HCT116 (cell line): ENCODE measurements around the gene DOCK2.

ENCODE experiments used
- POLR2A ChIP-seq: IDR thresholded peaks from 2 replicates; pipeline ENCODE4 v1.7.0; 2011; ENCODE audit warnings: borderline replicate concordance; ENCODE audit not compliant: insufficient read depth, insufficient read length; ENCODE audit errors: extremely low read depth
- TF ChIP-seq, protein P1 (sequence below), 3 experiments: fragments of 200-600 bp in 1 of 3; sonication (generic) in 1 of 3; IDR thresholded peaks in 2 of 3; conservative IDR thresholded peaks in 1 of 3; 2 replicates each; pipeline ENCODE4 v1.5.1; 2012 to 2017; ENCODE audit warnings: low read depth in 2 of 3, low read length in 2 of 3, antibody characterized with exemption in 1 of 3, borderline replicate concordance in 1 of 3, control low read depth in 1 of 3, mild to moderate bottlenecking in 1 of 3, mixed read lengths in 1 of 3, mixed run types in 1 of 3, moderate library complexity in 1 of 3; ENCODE audit not compliant: insufficient read depth in 1 of 3

DNA sequence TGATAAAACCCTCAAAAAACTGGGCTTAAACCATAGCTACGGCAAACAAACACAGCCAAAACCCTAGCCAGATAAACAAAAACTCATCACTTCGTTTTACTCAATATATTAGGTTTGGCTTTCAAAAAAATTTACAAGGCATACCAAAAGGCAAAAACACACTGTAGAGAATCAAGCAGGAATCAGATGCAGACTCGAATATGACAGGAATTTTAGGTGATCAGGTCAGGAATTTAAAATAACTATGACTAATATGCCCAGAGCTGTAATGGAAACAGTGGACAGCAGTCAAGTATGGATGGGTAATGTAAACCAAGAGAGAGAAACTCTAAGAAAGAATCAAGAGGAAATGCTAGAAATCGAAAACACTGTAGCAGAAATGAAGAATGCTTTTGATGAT lies 26.5 kb upstream of the DOCK2 start:
- TF ChIP-seq POLR2A = no peak
- TF ChIP-seq, protein P1, sequence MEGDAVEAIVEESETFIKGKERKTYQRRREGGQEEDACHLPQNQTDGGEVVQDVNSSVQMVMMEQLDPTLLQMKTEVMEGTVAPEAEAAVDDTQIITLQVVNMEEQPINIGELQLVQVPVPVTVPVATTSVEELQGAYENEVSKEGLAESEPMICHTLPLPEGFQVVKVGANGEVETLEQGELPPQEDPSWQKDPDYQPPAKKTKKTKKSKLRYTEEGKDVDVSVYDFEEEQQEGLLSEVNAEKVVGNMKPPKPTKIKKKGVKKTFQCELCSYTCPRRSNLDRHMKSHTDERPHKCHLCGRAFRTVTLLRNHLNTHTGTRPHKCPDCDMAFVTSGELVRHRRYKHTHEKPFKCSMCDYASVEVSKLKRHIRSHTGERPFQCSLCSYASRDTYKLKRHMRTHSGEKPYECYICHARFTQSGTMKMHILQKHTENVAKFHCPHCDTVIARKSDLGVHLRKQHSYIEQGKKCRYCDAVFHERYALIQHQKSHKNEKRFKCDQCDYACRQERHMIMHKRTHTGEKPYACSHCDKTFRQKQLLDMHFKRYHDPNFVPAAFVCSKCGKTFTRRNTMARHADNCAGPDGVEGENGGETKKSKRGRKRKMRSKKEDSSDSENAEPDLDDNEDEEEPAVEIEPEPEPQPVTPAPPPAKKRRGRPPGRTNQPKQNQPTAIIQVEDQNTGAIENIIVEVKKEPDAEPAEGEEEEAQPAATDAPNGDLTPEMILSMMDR (IDR thresholded peaks at IDR 0.05 in 2 of 3, conservative IDR thresholded peaks at IDR 0.05 in 1 of 3; ENCODE audit: borderline replicate concordance in 1 of 3, insufficient read depth in 1 of 3, low read depth in 2 of 3, low read length in 2 of 3) = no peak
